ENCODE measurements around the gene KIAA1328. TPM values are rescaled to one million over a fixed set of nuclear protein-coding genes. Genes with fewer than 3 reads are reported as not detected.
"Not testable (repeated sequence)": the region's sequence is repeated elsewhere in the genome, so short reads cannot be mapped to it uniquely, and the experiment has no call there.

The KIAA1328 gene
- total RNA-seq, 1 donor from 2014 or later = 20.1 TPM

DNA sequence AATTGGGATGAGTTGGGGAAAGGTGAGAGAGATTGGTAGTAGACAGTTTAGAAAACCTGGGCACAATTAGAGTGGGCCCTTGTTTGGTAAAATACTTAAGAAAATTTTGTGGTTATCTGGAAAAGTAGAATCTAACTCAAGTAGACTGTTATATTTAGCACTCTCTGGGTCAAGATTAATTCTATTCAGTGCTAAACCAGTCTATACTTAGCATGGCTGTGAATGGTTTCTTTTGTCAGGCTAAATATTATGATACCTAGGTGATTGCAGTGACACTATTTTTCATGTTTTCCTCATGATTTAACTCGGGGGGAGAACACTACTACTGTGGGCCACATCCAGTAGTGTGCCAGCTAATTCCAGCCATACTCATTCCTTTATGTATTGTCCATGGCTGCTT lies 58.9 kb downstream of the KIAA1328 start:
- DNase-seq = no peak

DNA sequence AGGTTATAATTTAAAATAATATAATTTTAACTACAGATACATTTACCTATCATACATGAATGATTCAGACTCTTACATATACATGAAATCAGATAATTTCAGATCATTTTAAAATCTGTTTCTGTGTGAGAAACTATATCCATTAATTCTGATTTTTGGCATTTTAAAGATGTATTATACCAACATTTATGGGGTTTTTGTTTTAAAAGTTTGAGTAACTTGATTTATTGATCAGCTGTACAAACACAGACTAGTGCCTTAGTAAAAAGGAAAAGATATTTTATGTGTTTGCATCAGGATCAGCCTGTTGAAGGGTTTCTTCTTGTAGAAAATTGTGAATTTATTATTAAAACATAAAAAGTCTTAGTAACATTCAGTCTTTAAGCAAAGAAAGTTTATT lies 59.9 kb downstream of the KIAA1328 start:
- no peak for DNase-seq

DNA sequence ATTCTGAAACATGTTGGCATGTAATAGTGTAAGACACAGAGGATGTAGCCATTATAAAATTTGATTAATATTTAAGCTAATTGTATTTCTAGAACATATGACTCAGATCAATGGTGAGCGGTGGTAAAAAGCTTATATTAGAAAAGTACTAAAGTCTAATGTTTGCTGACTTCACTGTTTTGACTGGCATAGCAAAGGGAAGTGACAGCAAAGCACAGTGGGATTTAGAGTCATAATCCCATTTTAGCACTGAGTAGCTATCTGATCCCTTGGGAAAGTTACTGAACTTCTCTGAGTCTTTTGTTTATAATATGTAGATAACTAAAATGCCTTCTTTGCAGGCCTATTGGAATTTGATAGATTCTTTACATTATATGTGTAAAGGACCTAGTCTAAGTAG lies 60.4 kb downstream of the KIAA1328 start:
- no peak for DNase-seq

DNA sequence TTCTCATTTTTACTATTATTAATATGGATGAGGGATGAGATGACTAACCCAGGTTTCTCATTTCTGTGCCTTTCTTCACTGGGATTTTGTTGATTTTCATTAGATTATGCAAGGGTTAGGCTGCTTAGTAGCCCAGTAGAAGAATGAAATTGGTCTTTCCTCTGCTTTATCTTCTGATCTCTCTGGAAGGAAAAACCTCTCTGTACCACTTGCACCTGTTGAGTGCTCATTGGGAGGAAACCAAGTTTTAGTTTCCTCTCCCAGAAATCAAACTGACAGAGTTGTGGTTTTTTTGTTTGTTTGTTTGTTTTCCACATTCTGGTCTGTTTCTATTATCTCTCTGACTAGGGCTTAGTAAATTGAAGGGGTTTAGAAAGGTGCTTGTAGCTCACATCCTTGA lies 60.8 kb downstream of the KIAA1328 start:
- no peak for DNase-seq

DNA sequence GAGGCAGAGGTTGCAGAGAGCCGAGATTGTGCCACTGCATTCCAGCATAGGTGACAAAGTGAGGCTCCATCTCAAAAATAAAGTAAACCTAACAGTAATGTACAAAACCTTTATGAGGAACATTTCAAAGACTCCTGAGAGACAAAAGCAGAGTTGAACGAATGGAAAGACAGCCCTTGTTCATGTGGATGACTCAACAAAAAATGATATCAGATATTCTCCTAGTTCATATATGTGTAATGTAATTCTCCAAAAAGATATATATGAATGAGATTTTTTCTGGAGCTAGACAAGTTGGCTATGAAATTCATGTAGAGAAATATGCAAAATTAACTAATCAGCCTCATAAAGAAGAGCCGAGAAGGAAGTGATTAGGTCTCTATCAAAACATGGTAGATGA lies 61.7 kb downstream of the KIAA1328 start:
- DNase-seq = no peak

DNA sequence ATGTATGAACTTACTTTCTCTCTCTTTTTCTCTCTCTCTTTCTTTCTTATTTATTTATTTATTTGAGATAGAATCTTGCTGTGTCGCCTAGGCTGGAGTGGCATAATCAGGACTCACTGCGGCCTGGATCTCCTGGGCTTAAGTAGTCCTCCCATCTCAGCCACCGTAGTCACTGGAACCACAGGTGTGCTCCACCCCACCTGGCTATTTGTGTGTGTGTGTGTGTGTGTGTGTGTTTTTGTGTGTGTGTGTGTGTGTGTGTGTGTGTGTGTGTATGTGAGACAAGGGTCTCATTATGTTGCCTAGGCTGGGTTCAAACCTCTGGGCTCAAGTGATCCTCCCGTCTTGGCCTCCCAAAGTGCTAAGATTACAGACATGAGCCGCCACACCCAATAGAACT lies 64.3 kb downstream of the KIAA1328 start:
- no peak for DNase-seq

DNA sequence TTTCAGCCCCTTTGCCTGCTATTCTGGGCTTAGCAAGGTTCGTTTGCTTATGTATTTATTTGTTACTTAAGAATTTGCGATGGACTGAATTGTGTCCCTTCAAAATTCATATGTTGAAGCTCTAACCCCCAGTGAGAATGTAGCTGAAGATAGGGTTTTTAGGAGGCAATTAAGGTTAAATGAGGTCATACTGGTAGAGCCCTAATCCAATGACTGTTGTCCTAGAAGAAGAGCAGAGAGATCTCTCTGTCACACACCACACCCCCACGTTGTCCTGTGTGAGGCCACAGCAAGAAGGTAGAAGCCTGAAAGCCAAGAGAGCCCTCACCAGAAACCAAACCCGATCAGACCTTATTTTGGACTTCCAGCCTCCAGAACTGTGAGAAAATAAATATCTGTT lies 66.7 kb downstream of the KIAA1328 start:
- no peak for DNase-seq

DNA sequence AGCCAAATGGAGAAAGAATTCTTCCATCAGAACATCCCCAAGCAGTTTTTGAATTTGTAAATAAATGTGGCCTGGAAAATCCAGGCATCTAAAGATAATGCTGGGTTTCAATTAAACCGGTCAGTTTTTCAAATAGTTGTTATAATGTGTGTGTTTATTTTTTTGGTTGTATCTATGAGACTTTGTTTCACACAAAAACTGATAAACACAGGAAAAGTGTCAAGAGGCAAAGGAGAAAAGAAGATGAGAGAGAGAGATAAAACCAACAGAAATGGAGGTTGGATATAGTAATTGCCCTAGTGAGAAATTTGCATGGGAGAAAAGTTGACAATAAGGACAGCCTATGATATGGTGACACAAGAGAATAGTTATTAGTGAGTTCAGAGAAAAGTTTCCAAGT lies 68.3 kb downstream of the KIAA1328 start:
- DNase-seq = no peak

DNA sequence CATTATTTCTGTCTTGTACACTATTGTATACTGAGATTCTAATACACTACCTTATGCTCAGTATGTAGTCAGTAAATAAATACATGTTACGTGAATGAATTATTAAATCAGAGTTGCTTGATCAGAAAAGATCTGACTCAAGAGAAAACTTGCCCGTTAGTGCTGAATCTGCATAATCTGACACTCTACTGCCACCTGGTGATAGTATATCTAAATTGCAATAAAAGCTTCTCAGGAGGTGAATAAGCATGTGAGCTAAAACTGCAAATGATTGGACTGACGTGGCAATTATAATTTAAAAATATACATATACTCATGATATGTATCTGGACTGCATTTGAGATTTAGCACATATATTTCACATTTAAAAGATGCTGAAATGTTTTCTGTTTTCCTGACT lies 70.4 kb downstream of the KIAA1328 start:
- DNase-seq = no peak

DNA sequence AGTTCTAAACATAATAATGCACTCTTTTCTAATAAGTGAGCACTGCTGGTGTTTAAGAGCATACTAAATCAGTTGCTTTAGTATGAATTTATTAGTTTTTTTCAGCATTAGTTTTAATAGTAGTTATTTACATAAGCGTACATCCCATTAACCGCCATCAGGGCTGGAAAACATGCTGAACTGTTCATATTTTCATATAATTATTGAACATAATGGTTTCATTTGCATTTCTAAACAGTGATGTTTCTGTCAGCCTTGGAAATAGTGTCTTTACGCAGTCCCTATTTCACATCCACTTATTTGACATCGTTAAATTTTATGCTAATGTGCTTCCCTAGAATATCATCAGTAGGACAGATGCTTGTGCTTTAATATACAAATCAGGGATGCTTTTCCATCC lies 71.5 kb downstream of the KIAA1328 start:
- no peak for DNase-seq

DNA sequence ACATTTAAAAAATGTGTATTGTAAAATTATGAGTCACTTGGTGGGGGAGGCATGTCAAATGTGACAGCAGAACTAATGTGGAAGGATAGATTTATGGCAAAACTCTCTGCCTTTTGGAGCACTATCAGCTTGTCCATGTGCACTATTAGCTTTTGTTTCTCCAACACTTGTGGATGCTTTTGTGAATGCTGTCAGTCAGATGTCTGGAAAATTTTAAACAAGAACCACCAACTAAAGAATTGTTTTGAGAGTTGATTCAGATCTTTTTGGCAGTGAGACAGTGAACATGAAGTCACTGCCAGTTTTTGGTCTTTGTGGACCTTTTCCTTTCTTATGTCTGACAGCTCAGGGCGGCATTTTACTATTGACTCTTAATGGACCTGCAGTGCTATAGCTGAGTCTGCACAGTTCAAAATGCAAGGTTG lies 72.4 kb downstream of the KIAA1328 start:
- DNase-seq = no peak

DNA sequence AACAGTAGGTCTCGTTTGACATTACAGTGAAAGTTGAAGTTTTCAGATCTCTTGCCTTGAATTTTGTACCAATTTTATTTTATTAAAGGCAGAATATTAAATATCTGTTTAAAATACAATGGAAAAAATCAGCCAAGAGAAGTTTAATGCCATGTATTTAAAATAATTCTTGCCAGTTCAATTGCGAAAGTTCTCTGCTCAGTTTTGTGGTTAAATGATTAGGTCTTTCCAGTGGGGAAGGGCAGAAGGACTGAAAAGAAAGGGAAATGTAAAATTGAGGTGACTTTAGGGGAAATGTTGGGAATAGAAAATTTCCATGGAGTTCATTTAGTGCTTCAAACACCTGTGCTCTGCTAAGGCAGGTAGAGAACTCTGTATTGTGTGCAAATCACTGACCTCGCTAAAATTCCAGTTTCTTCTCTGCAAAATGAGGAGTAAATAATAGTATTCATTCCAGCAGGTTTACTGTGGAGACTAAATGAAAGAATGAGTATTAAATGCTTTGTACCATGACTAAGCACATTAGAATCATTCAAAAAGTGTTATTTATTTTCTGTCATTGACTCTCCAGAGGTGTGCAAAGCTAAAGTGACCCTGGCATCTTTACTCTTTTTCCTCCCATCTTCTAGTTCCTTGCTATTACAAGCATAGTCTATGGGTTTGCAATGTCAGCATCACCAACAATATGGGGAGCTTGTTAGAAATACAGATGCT lies 74.4 kb downstream of the KIAA1328 start:
- no peak for DNase-seq

DNA sequence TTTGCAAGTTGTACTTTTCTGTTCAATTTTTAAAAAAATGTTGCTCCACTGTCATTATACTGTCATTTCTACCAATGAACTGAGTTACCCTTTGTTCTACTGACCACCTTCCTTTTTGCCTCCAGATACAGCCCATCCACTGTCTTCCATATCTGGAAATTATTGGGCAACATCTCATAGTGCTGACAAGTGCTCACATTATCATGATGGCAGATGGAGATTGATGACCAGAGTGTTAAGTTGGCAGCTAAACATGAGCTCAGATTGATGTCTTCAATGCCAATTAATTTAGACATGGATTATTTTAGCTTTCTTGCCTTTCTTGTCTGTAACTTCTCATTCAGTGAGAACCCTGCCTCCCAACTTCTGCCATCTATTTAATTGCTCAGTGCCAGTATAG lies 76.6 kb downstream of the KIAA1328 start:
- DNase-seq = no peak

DNA sequence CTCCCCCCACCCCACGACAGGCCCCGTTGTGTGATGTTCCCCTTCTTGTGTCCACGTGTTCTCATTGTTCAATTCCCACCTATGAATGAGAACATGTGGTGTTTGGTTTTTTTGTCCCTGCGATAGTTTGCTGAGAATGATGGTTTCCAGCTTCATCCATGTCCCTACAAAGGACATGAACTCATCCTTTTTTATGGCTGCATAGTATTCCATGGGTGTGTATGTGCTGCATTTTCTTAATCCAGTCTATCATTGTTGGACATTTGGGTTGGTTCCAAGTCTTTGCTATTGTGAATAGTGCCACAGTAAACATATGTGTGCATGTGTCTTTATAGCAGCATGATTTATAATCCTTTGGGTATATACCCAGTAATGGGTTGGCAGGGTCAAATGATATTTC lies 80.4 kb downstream of the KIAA1328 start:
- not testable (repeated sequence) for DNase-seq

DNA sequence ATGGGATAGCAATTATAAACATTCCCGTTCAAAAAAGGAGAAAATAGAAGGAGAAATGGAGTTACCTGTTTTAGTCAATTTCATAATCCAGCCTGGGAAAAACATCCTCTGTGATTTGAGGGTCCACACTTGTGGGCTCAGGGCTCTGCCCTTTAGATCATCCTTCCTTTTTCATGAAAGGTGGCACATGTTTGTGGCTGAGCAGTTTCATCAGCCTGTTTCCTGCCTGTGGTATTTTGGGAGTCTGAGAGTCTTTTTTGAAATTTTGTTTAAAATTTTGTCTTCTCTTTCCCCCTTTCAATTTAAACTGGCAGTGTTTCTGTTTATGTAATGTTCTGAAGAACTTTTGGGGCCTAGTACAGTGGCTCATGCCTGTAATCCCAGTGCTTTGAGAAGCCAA lies 84.0 kb downstream of the KIAA1328 start:
- DNase-seq = no peak

DNA sequence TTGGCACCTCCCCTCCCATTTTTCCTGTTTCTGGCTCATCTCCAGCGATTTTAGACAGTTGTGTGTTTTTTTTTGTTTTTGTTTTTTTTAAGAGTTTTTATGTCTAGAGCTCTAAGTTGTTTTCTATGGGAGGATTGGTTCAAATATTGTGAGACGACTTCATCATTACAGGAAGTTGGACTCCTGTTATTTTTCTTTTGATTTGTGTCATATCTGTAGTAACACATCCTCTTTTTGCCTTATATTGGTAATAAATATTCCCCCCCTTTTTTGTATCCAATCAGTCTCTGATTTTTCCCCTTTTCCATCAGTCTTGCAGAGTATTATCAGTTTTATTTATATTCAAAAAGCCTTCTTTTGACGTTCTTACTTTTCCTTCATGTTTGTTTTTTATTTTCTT lies 89.0 kb downstream of the KIAA1328 start:
- DNase-seq = no peak

DNA sequence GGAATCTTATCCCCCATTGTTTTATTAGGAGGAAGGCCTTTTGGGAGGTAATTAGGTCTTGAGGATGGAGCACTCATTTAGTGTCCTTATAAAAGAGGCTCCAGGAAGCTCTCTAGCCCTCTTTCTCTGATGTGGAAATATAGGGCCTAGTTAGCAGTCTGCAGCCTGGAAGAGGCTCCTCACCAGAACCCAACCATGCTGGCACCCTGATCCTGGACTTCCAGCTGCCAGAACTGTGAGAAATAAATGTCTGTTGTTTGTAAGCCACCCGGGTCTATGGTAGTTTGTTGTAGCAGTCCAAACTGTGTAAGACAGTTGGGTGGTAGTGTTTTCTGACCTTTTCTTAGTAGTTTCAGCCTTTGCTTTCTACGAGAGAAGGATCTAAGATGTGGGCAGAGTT lies 100.7 kb downstream of the KIAA1328 start:
- no peak for DNase-seq

DNA sequence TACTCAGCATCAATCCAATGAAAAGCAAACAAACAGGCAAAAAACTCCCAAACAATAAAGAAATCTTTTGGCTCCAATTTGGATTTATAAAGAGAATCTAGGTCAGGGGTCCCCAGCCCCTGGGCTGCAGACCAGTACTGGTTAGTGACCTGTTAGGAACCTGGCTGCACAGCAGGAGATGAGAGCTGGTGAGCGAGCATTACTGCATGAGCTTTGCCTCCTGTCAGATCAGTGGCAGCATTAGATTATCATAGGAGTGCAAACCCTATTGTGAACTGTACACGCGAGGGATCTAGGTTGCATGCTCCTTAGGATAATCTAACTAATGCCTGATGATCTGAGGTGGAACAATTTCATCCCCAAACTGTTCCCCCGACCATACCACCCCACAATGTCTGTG lies 102.2 kb downstream of the KIAA1328 start:
- no peak for DNase-seq

DNA sequence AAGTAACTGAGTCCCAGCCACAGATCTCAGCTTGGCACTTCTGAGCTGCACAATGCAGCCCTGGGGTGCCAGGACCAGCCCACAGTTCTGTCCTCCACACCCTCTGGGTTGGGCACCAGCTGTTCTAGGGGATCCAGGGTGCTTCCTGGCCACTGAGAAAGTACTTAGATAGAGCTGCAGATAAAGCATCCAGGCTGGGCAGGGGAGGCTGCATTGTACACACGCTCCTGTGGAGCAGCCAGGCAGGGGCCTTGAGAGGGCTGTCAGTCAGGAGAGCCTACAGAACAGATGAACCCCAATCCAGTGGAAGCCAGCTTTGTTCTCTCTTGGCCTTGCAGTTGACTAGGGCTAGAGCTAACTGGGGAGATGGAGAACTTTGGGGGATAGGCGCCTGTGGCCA lies 104.6 kb downstream of the KIAA1328 start:
- no peak for DNase-seq

DNA sequence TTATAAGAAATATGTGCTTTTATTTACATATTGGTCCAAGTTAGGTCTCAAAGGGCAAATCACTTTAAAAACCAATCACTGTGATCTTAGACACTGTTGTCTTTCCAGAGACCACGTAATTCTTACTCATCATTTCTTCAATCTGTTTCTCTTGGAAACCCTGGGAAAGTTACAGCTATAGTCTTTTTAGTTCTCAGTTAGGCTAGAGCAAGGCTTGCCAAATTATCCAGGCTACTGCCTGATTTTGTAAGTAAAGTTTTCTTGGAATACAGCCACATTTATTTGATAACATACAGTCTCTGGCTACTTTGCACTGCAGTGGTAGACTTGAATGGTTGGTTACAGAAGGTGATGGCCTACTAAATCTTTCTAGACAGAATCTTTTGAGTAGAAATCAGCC lies 106.0 kb downstream of the KIAA1328 start:
- DNase-seq = no peak

DNA sequence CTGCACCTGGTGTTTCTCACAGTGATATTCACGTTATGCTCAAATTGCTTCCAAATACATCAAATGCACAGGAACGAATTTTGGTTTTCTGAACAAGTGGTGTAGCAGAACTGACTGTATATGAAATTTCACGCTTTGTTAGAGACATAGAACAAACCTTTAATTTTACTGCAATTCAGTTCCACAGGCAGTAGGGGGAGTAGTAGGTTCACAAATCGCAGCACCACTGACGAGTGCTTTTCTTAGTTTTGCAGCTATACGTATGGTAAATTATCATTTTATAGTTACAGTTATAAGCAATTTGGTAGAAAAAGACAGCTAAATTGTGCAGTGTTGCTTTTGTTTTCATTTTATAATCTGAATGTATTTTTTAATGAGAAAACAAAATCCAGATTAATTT lies 113.3 kb downstream of the KIAA1328 start:
- no peak for DNase-seq

DNA sequence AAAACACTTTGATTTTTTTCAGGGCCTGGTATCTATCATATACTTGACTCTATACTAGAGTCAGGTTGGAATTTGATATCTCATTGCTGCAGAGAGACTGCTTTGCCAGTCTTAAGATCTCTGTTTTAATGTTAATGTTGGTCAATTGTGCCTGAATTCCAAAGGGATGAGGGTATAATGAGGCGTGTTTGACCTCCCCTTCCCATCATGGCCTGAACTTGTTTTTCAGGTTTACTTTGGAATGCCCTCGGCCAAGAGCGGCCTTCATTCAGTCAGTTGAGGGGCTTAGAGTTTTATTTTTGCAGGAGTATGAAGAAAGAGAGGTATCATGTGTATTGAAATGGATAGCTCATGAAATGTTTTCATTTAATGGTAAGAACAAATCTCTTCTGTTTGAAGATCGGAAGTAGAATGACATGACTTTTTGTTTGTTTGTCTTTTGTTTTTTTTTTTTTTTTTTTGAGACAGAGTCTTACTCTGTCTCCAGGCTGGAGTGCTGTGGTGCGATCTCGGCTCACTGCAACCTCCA lies 119.0 kb downstream of the KIAA1328 start:
- no peak for DNase-seq

DNA sequence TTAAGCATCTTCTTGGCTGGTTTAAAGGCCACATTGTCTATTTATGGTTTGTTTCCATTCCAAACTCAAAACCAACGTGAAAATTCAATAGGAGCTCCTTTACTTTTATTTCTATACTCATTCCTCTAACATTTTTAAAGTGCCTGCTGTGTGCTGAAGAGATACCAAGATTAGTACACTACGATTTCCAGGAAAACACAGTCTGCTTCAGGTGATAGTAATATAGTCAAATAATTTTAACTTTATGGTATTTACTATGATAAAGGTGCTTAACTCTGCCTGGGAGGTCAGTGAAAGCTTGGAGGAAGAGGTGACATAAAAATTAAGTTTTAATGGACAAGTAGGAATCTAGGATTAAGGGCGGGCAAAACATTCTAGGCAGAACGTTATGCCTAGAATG lies 121.4 kb downstream of the KIAA1328 start:
- no peak for DNase-seq

DNA sequence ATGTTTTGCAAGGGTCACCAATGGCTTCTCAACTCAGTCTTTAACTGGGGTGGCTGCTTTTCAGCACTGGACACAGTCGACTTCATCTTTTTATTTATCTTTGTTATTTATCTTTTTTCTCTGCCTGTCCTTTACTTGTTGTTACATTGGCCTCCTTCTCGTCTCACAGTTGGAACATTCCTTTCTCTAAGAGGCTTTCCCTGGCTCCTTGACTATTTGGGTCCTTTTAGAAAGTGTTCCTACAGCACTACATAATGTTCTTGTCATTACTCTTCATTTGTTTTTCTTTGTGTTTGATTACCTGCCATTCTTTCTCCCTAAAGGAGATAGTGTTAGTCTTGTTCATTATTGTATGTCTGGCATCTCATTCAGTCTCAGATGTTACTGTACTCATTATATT lies 122.0 kb downstream of the KIAA1328 start:
- DNase-seq = no peak

DNA sequence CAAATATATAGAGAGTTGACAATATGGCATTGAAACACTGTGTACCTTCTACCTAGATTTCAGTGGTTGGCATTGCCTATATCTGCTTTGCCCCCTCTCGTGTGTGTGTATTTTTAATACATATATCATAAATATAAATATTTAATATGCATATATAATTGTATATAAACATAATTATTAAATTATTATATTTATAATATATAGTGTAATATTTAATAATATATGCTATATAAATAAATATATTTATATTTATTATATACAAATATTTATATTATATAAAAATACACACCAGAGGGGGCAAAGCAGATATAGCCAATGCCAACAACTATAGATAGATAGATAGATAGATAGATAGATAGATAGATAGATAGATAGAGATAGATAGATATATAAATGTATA lies 124.1 kb downstream of the KIAA1328 start:
- DNase-seq = no peak

Measured in skin of body (tissue), 2 donors.